Endothelial cell of umbilical vein (primary cell): ENCODE results near the gene PCDH9. TPM values are rescaled to one million over a fixed set of nuclear protein-coding genes. Genes with fewer than 3 reads are reported as not detected.

ENCODE experiments used
- BruUV-seq: library from RNA; stranded (reverse); fragments of 400-500 nt; replicated peaks from 2 replicates; lab custom pipeline; 2021; lab: Mats Ljungman, UMichigan
- CTCF ChIA-PET: fragments of 300-600, 350-600 bp; sonication (Branson Sonifier 250); formaldehyde crosslinking; loops from one replicate; lab custom pipeline; 2021; ENCODE audit warnings: antibody characterized with exemption, inconsistent platforms; lab: Charles Lee
- POLR2A ChIA-PET: fragments of 300-600, 350-600 bp; sonication (Branson Sonifier 250); formaldehyde crosslinking; loops from one replicate; lab custom pipeline; 2021; ENCODE audit warnings: antibody characterized with exemption, inconsistent platforms; lab: Charles Lee
- DNase-seq: peaks from one replicate; pipeline ENCODE4 v3.0.0-alpha.2; 2011; ENCODE audit warnings: low read depth, low spot score
- FAIRE-seq: peaks from 2 replicates; lab custom pipeline; 2011; peaks lifted over from hg19 to GRCh38; lab: Jason Lieb, UNC
- H2AFZ ChIP-seq: 2 replicates; pipeline ENCODE4 v1.6.0; 2012; ENCODE audit warnings: low read depth, low read length, control low read depth, inconsistent platforms
- H3K27ac ChIP-seq: 2 replicates; pipeline ENCODE4 v1.5.1; 2011; ENCODE audit warnings: low read depth, mild to moderate bottlenecking, control low read depth, low read length, moderate library complexity; ENCODE audit not compliant: insufficient read depth
- H3K27me3 ChIP-seq, 2 experiments: 2 replicates each; pipeline versions ENCODE4 v1.6.0 to v1.6.1; 2011; ENCODE audit warnings: low read length in 2 of 2, mixed read lengths in 1 of 2; ENCODE audit not compliant: control insufficient read depth in 2 of 2, insufficient read depth in 2 of 2
- H3K36me3 ChIP-seq, 2 experiments: 2 replicates in 1 of 2; 3 replicates in 1 of 2; pipeline ENCODE4 v1.5.1; 2011; ENCODE audit warnings: low read length in 2 of 2, mild to moderate bottlenecking in 1 of 2, moderate library complexity in 1 of 2; ENCODE audit not compliant: control insufficient read depth in 2 of 2, insufficient read depth in 2 of 2; ENCODE audit errors: extremely low read depth in 1 of 2
- H3K4me1 ChIP-seq: 3 replicates; pipeline ENCODE4 v1.5.1; 2011; ENCODE audit warnings: mild to moderate bottlenecking, low read length; ENCODE audit not compliant: control insufficient read depth, insufficient read depth; ENCODE audit errors: extremely low read depth
- H3K4me2 ChIP-seq: 2 replicates; pipeline ENCODE4 v1.6.1; 2011; ENCODE audit warnings: low read length, control low read depth, mixed read lengths; ENCODE audit not compliant: insufficient read depth
- H3K4me3 ChIP-seq, 3 experiments: fragments of 200-600 bp in 1 of 3; sonication (generic), shearing (Covaris generic) in 1 of 3; replicated peaks in 1 of 3; 2 replicates each; pipeline ENCODE4 v1.5.1; 2011 to 2016; ENCODE audit warnings: control low read depth in 3 of 3, low read length in 3 of 3, mild to moderate bottlenecking in 2 of 3, inconsistent platforms in 1 of 3, low read depth in 1 of 3, moderate library complexity in 1 of 3; ENCODE audit not compliant: insufficient read depth in 1 of 3
- H3K79me2 ChIP-seq: 2 replicates; pipeline ENCODE4 v1.6.0; 2012; ENCODE audit warnings: low read length, inconsistent platforms; ENCODE audit not compliant: control insufficient read depth, insufficient read depth
- H3K9ac ChIP-seq: replicated peaks from 2 replicates; pipeline ENCODE3; 2011; ENCODE audit warnings: low read length, control low read depth; ENCODE audit not compliant: insufficient read depth; ENCODE audit errors: extremely low read depth
- H3K9me1 ChIP-seq: replicated peaks from 3 replicates; pipeline ENCODE4 v1.6.0; 2011; ENCODE audit warnings: mild to moderate bottlenecking, low read length; ENCODE audit not compliant: control insufficient read depth, insufficient read depth; ENCODE audit errors: extremely low read depth
- H3K9me3 ChIP-seq: replicated peaks from 2 replicates; pipeline ENCODE4 v1.5.1; 2012; ENCODE audit warnings: low read length, inconsistent platforms; ENCODE audit not compliant: control insufficient read depth, insufficient read depth
- H4K20me1 ChIP-seq: replicated peaks from 2 replicates; pipeline ENCODE3; 2011; ENCODE audit warnings: mild to moderate bottlenecking, low read length; ENCODE audit not compliant: control insufficient read depth, insufficient read depth; ENCODE audit errors: extremely low read depth
- CTCF ChIP-seq, 2 donors: IDR thresholded peaks; 1 replicate in 1 of 2; 2 replicates in 1 of 2; pipeline ENCODE4 v1.5.1; 2011; ENCODE audit warnings: low read length in 2 of 2, mild to moderate bottlenecking in 2 of 2, moderate library complexity in 2 of 2, control low read depth in 1 of 2, inconsistent platforms in 1 of 2, low read depth in 1 of 2; ENCODE audit not compliant: insufficient read depth in 1 of 2; ENCODE audit errors: extremely low read depth in 1 of 2
- EZH2 ChIP-seq: IDR thresholded peaks from 2 replicates; pipeline ENCODE4 v1.6.1; 2012; ENCODE audit warnings: borderline replicate concordance, low read depth, mild to moderate bottlenecking, moderate library complexity, low read length, inconsistent platforms; ENCODE audit not compliant: severe bottlenecking
- FOS ChIP-seq: IDR thresholded peaks from 2 replicates; pipeline ENCODE4 v1.6.1; 2011; ENCODE audit warnings: mild to moderate bottlenecking, low read length, moderate library complexity, borderline replicate concordance; ENCODE audit not compliant: insufficient read depth
- GATA2 ChIP-seq: IDR thresholded peaks from 2 replicates; pipeline ENCODE4 v1.7.0; 2011; ENCODE audit warnings: low read depth, mild to moderate bottlenecking, moderate library complexity, mixed read lengths, low read length; ENCODE audit not compliant: insufficient read length, insufficient read depth
- JUN ChIP-seq: IDR thresholded peaks from 2 replicates; pipeline ENCODE4 v1.6.1; 2011; ENCODE audit warnings: borderline replicate concordance, low read depth; ENCODE audit not compliant: insufficient read length, insufficient read depth
- MAX ChIP-seq: IDR thresholded peaks from 2 replicates; pipeline ENCODE4 v1.6.1; 2011; ENCODE audit not compliant: insufficient read depth, insufficient read length
- MYC ChIP-seq: IDR thresholded peaks from one replicate; pipeline ENCODE4 v1.6.1; 2011; ENCODE audit warnings: mild to moderate bottlenecking, low read depth, low read length
- POLR2A ChIP-seq: IDR thresholded peaks from 2 replicates; pipeline ENCODE4 v1.6.1; 2012; ENCODE audit warnings: low read depth, mild to moderate bottlenecking, control low read depth, low read length
- POLR2AphosphoS5 ChIP-seq: IDR thresholded peaks from 2 replicates; pipeline ENCODE4 v1.6.1; 2012; ENCODE audit warnings: low read depth, mild to moderate bottlenecking, control low read depth, low read length, moderate library complexity; ENCODE audit not compliant: insufficient read depth
- dilution Hi-C: fragments of 300-500 bp; cut with MboI; formaldehyde crosslinking; loops from one replicate; pipeline ENCODE4 v1.15.0; 2019; ENCODE audit warnings: low sequenced_read_pairs; ENCODE audit not compliant: extremely low pct_ligation_motif_present
- intact Hi-C: fragments of 100-400 bp; cut with micrococcal nuclease; formaldehyde crosslinking; loops from one replicate; pipeline ENCODE4 v1.10.0; 2022
- polyA plus RNA-seq, 4 experiments: library from polyadenylated mRNA; depleted of rRNA in 3 of 4; stranded (reverse) in 3 of 4; unstranded in 1 of 4; fragments of >200 nt; gene quantifications; 2 replicates each; pipeline versions ENCODE4 v1.2.1 to v1.2.3, GENCODE V29; 2011 to 2012; ENCODE audit warnings: missing spikeins in 1 of 4
- total RNA-seq: library from RNA; stranded (reverse); gene quantifications from 2 replicates; pipeline ENCODE4 v1.2.3, GENCODE V29; 2021

The PCDH9 gene
- total and polyA plus RNA-seq, 2 donors (not counting 3 experiments of a cell fraction or from before 2014, with no cell fraction given) = 1.1 to 5.2 TPM

- no TSS peak for BruUV-seq
- H3K27ac ChIP-seq = no peak overlapping the region
- intact Hi-C loops (no loop called here), dilution Hi-C loops (no loop called here)
- ChIA-PET CTCF (interaction anchor here (0.8 kb wide), 1 partner anchor 49 kb away, joined by 3 read pairs; no protein-coding TSS in a partner anchor), POLR2A (no interaction called here)
- H3K79me2 ChIP-seq = no peaks in the 10 kb centered on the region
- H3K4me2 ChIP-seq = no peak overlapping the region
- H3K36me3 ChIP-seq = no peaks in the 10 kb centered on the region
- H3K9me1 ChIP-seq = no peaks in the 10 kb centered on the region
- DNase-seq = no peak
- H3K4me1 ChIP-seq = no peaks in the 10 kb centered on the region
- no peak for TF ChIP-seq GATA2
- TF ChIP-seq MAX = no peak
- no peak for TF ChIP-seq JUN
- TF ChIP-seq MYC = no peak
- TF ChIP-seq POLR2AphosphoS5 = no peak
- no peak for TF ChIP-seq POLR2A
- no peak for TF ChIP-seq EZH2
- TF ChIP-seq FOS = no peak
- TF ChIP-seq CTCF (IDR thresholded peaks at IDR 0.05; ENCODE audit: extremely low read depth in 1 of 2, insufficient read depth in 1 of 2, low read depth in 1 of 2, low read length in 2 of 2) = no peak
- FAIRE-seq = no peak
- H3K4me3 ChIP-seq = no peak overlapping the region
- no peaks in the 10 kb centered on the region for H4K20me1 ChIP-seq
- H3K27me3 ChIP-seq = no peaks in the 10 kb centered on the region
- no peak overlapping the region for H2AFZ ChIP-seq
- no peaks in the 10 kb centered on the region for H3K9me3 ChIP-seq
- no peak overlapping the region for H3K9ac ChIP-seq
These were observed 957.1 kb downstream of the PCDH9 start for GRCh38 chr13:66273011-66273410.
